Neural crest cell (in vitro differentiated cells): Measurements from ENCODE around the gene MEGF8. TPM values are rescaled to one million over a fixed set of nuclear protein-coding genes. Genes with fewer than 3 reads are reported as not detected.
A peak's percentile ranks its signal among the peaks of the same experiment; 100 is the strongest.

ENCODE experiments used
- DNase-seq: peaks from one replicate; pipeline ENCODE4 v3.0.0; 2021; ENCODE audit warnings: low read depth, mixed read lengths, low spot score
- H3K27ac Mint-ChIP-seq: one replicate; pipeline ENCODE4 v1.8.0; 2021; ENCODE audit warnings: mild to moderate bottlenecking, mixed read lengths; ENCODE audit not compliant: unreplicated experiment
- H3K27me3 Mint-ChIP-seq: 2 replicates; pipeline ENCODE4 v1.8.0; 2021; ENCODE audit warnings: low read depth, mild to moderate bottlenecking, mixed read lengths
- H3K36me3 Mint-ChIP-seq: 2 replicates; pipeline ENCODE4 v1.8.0; 2021; ENCODE audit warnings: low read depth, mild to moderate bottlenecking, mixed read lengths
- H3K4me1 Mint-ChIP-seq: 2 replicates; pipeline ENCODE4 v1.8.0; 2021; ENCODE audit warnings: mixed read lengths
- H3K4me3 Mint-ChIP-seq: one replicate; pipeline ENCODE4 v1.8.0; 2021; ENCODE audit warnings: mild to moderate bottlenecking, mixed read lengths
- H3K9me3 Mint-ChIP-seq: 2 replicates; pipeline ENCODE4 v1.8.0; 2021; ENCODE audit warnings: mixed read lengths
- CTCF ChIP-seq: fragments of 200-600 bp; sonication (generic); conservative IDR thresholded peaks from 2 replicates; pipeline ENCODE4 v1.5.0; 2021; ENCODE audit warnings: antibody characterized with exemption, mild to moderate bottlenecking
- total RNA-seq: library from RNA; stranded (reverse); gene quantifications from 2 replicates; pipeline ENCODE4 v1.2.1, GENCODE V29; 2021

MEGF8 gene
- total RNA-seq, 1 donor from 2014 or later = 39.2 TPM

- Mint-ChIP-seq H3K27me3 (peaks cover 47% of the 10 kb centered on the region), H3K36me3 (peaks cover 2% of the 10 kb centered on the region), H3K27ac (no peak overlapping the region), H3K4me3 (no peak overlapping the region), H3K9me3 (no peaks in the 10 kb centered on the region), H3K4me1 (peaks cover 16% of the 10 kb centered on the region)
- no peak for TF ChIP-seq CTCF
- DNase-seq = no peak
These were observed 3.1 kb upstream of the MEGF8 start for GRCh38 chr19:42322305-42322704.

- Mint-ChIP-seq H3K36me3 (peaks cover 2% of the 10 kb centered on the region), H3K4me1 (peaks cover 28% of the 10 kb centered on the region), H3K9me3 (no peaks in the 10 kb centered on the region), H3K4me3 (peak overlapping the region; percentile 51), H3K27ac (no peak overlapping the region), H3K27me3 (peaks cover 47% of the 10 kb centered on the region)
- DNase-seq = no peak
- TF ChIP-seq CTCF = no peak
These were observed 2.0 kb upstream of the MEGF8 start for GRCh38 chr19:42323473-42323851.

- peaks cover 47% of the 10 kb centered on the region for H3K27me3 Mint-ChIP-seq
- DNase-seq = no peak
- no peak overlapping the region for H3K4me3 Mint-ChIP-seq
- H3K36me3 Mint-ChIP-seq = peaks cover 2% of the 10 kb centered on the region
- peaks cover 33% of the 10 kb centered on the region for H3K4me1 Mint-ChIP-seq
- no peak overlapping the region for H3K27ac Mint-ChIP-seq
- TF ChIP-seq CTCF = no peak
- H3K9me3 Mint-ChIP-seq = no peaks in the 10 kb centered on the region
These were observed 1.4 kb upstream of the MEGF8 start for GRCh38 chr19:42323852-42324654.

GRCh38 chr19:42324655-42325307, 654 bp upstream of the MEGF8 start:
- peaks cover 2% of the 10 kb centered on the region for H3K36me3 Mint-ChIP-seq
- H3K27me3 Mint-ChIP-seq = peaks cover 47% of the 10 kb centered on the region
- DNase-seq = no peak

More at GRCh38 chr19:42324655-42325307, 654 bp upstream of the MEGF8 start:
- Mint-ChIP-seq H3K9me3 (no peaks in the 10 kb centered on the region), H3K27ac (no peak overlapping the region), H3K4me1 (peaks cover 36% of the 10 kb centered on the region), H3K4me3 (peak overlapping the region; percentile 88)
- TF ChIP-seq CTCF = no peak
